IMR-90 (cell line): ENCODE data around the gene GALK1. TPM values are rescaled to one million over a fixed set of nuclear protein-coding genes. Genes with fewer than 3 reads are reported as not detected.
A peak's percentile ranks its signal among the peaks of the same experiment; 100 is the strongest.

ENCODE experiments used
- ATAC-seq: fragments of 200-7000 bp; cut with Tn5 transposase; 2 replicates; pipeline ENCODE4 v1.9.1; 2020; ENCODE audit warnings: low read depth, mild to moderate bottlenecking, moderate library complexity
- BruUV-seq: library from RNA; stranded (reverse); fragments of 400-500 nt; replicated peaks from 2 replicates; lab custom pipeline; 2021; lab: Mats Ljungman, UMichigan
- CTCF ChIA-PET: fragments of 300-600 bp; formaldehyde crosslinking; extraction: SDS; loops from one replicate; lab custom pipeline; 2021; ENCODE audit warnings: antibody characterized with exemption; lab: Yijun Ruan, JAX
- POLR2A ChIA-PET: fragments of 300-600 bp; sonication (Branson Sonifier 250); formaldehyde crosslinking; loops from one replicate; lab custom pipeline; 2022; ENCODE audit warnings: antibody characterized with exemption; ENCODE audit not compliant: unreplicated experiment; lab: Charles Lee
- DNase-seq: peaks from one replicate; pipeline ENCODE4 v3.0.0; 2013
- H2AFZ ChIP-seq: replicated peaks from 2 replicates; pipeline ENCODE3; 2013; ENCODE audit warnings: low read length, mild to moderate bottlenecking; ENCODE audit not compliant: poor library complexity
- H2AK5ac ChIP-seq: 2 replicates; pipeline ENCODE4 v1.6.1; 2013; ENCODE audit warnings: low read depth, low read length, inconsistent platforms
- H2AK9ac ChIP-seq: replicated peaks from 2 replicates; pipeline ENCODE3; 2013; ENCODE audit warnings: mild to moderate bottlenecking, low read depth, low read length, moderate library complexity; ENCODE audit not compliant: poor library complexity
- H2BK120ac ChIP-seq: 2 replicates; pipeline ENCODE4 v1.6.1; 2013; ENCODE audit warnings: low read depth, low read length, inconsistent platforms
- H2BK15ac ChIP-seq: 3 replicates; pipeline ENCODE4 v1.6.1; 2013; ENCODE audit warnings: low read depth, low read length, inconsistent platforms
- H2BK20ac ChIP-seq: 2 replicates; pipeline ENCODE4 v1.6.1; 2013; ENCODE audit warnings: low read depth, mild to moderate bottlenecking, inconsistent platforms, low read length, moderate library complexity
- H2BK5ac ChIP-seq: 2 replicates; pipeline ENCODE4 v1.6.1; 2013; ENCODE audit warnings: mild to moderate bottlenecking, low read depth, low read length, inconsistent platforms; ENCODE audit not compliant: poor library complexity, severe bottlenecking
- H3K14ac ChIP-seq: replicated peaks from 2 replicates; pipeline ENCODE4 v1.6.1; 2013; ENCODE audit warnings: low read depth, low read length, inconsistent platforms
- H3K18ac ChIP-seq: 2 replicates; pipeline ENCODE4 v1.6.1; 2013; ENCODE audit warnings: low read depth, low read length, control low read depth
- H3K23ac ChIP-seq: 2 replicates; pipeline ENCODE4 v1.6.1; 2013; ENCODE audit warnings: low read depth, low read length, inconsistent platforms
- H3K27ac ChIP-seq: 2 replicates; pipeline ENCODE4 v1.5.1; 2013; ENCODE audit warnings: mild to moderate bottlenecking, control low read depth, low read length; ENCODE audit not compliant: insufficient read depth
- H3K27me3 ChIP-seq: 2 replicates; pipeline ENCODE4 v1.6.1; 2013; ENCODE audit warnings: low read length; ENCODE audit not compliant: control insufficient read depth, insufficient read depth
- H3K36me3 ChIP-seq: 2 replicates; pipeline ENCODE4 v1.6.1; 2013; ENCODE audit warnings: low read length, mixed read lengths; ENCODE audit not compliant: control insufficient read depth, insufficient read depth
- H3K4ac ChIP-seq: 2 replicates; pipeline ENCODE4 v1.6.1; 2013; ENCODE audit warnings: low read depth, low read length, inconsistent platforms
- H3K4me1 ChIP-seq: 2 replicates; pipeline ENCODE4 v1.6.1; 2013; ENCODE audit warnings: low read length, mixed read lengths; ENCODE audit not compliant: control insufficient read depth, insufficient read depth
- H3K4me2 ChIP-seq: 2 replicates; pipeline ENCODE4 v1.6.1; 2013; ENCODE audit warnings: low read depth, mild to moderate bottlenecking, control low read depth, low read length, moderate library complexity
- H3K4me3 ChIP-seq: 2 replicates; pipeline ENCODE4 v1.5.1; 2013; ENCODE audit warnings: low read depth, mild to moderate bottlenecking, control low read depth, low read length, moderate library complexity; ENCODE audit not compliant: insufficient read depth
- H3K56ac ChIP-seq: 2 replicates; pipeline ENCODE4 v1.6.1; 2013; ENCODE audit warnings: low read length, inconsistent platforms; ENCODE audit not compliant: insufficient read depth; ENCODE audit errors: extremely low read depth
- H3K79me1 ChIP-seq, 2 experiments: 2 replicates each; pipeline ENCODE4 v1.6.1; 2013; ENCODE audit warnings: low read length in 2 of 2, inconsistent platforms in 1 of 2, low read depth in 1 of 2
- H3K9ac ChIP-seq: 2 replicates; pipeline ENCODE4 v1.6.1; 2013; ENCODE audit warnings: low read depth, low read length, control low read depth
- H3K9me1 ChIP-seq: 2 replicates; pipeline ENCODE4 v1.6.1; 2013; ENCODE audit warnings: low read length, inconsistent platforms; ENCODE audit not compliant: insufficient read depth
- H3K9me3 ChIP-seq: 2 replicates; pipeline ENCODE4 v1.6.1; 2013; ENCODE audit warnings: low read length; ENCODE audit not compliant: control insufficient read depth, insufficient read depth
- H4K20me1 ChIP-seq: 2 replicates; pipeline ENCODE4 v1.6.1; 2013; ENCODE audit warnings: low read length, inconsistent platforms; ENCODE audit not compliant: insufficient read depth
- H4K5ac ChIP-seq: 2 replicates; pipeline ENCODE4 v1.6.1; 2013; ENCODE audit warnings: mild to moderate bottlenecking, low read depth, low read length, control low read depth
- H4K8ac ChIP-seq, 2 experiments: 2 replicates each; pipeline ENCODE4 v1.6.1; 2013; ENCODE audit warnings: low read depth in 2 of 2, low read length in 2 of 2, control low read depth in 1 of 2, inconsistent platforms in 1 of 2
- H4K91ac ChIP-seq: 2 replicates; pipeline ENCODE4 v1.6.1; 2013; ENCODE audit warnings: low read depth, low read length, inconsistent platforms; ENCODE audit not compliant: insufficient read depth
- BHLHE40 ChIP-seq: fragments of 150-350 bp; IDR thresholded peaks from 2 replicates; pipeline ENCODE4 v1.6.1; 2016; ENCODE audit warnings: mild to moderate bottlenecking, low read depth, low read length
- CEBPB ChIP-seq: IDR thresholded peaks from 2 replicates; pipeline ENCODE4 v1.6.1; 2012; ENCODE audit warnings: low read depth, low read length, improper control_type of control experiment
- FOS ChIP-seq: fragments of 150-350 bp; IDR thresholded peaks from 2 replicates; pipeline ENCODE4 v1.6.1; 2016; ENCODE audit warnings: low read depth, low read length
- MAFK ChIP-seq: IDR thresholded peaks from 2 replicates; pipeline ENCODE4 v1.6.1; 2012; ENCODE audit warnings: low read depth, low read length, improper control_type of control experiment
- MAZ ChIP-seq: IDR thresholded peaks from 2 replicates; pipeline ENCODE4 v1.6.1; 2012; ENCODE audit warnings: low read depth, mild to moderate bottlenecking, low read length, improper control_type of control experiment, moderate library complexity, borderline replicate concordance
- MXI1 ChIP-seq: IDR thresholded peaks from 2 replicates; pipeline ENCODE4 v1.6.1; 2012; ENCODE audit warnings: low read depth, mild to moderate bottlenecking, low read length, moderate library complexity, borderline replicate concordance
- NFE2L2 ChIP-seq: fragments of 150-350 bp; IDR thresholded peaks from 2 replicates; pipeline ENCODE4 v1.6.1; 2016; ENCODE audit warnings: low read depth, mild to moderate bottlenecking, low read length
- POLR2A ChIP-seq: IDR thresholded peaks from 2 replicates; pipeline ENCODE4 v1.6.1; 2012; ENCODE audit warnings: mild to moderate bottlenecking, low read depth, low read length
- RCOR1 ChIP-seq: IDR thresholded peaks from 2 replicates; pipeline ENCODE4 v1.6.1; 2012; ENCODE audit warnings: mild to moderate bottlenecking, low read length, improper control_type of control experiment; ENCODE audit not compliant: insufficient replicate concordance
- RFX5 ChIP-seq: IDR thresholded peaks from 2 replicates; pipeline ENCODE4 v1.8.0; 2012; ENCODE audit warnings: low read depth, mild to moderate bottlenecking, low read length, moderate library complexity
- SMC3 ChIP-seq: fragments of 150-350 bp; IDR thresholded peaks from 2 replicates; pipeline ENCODE4 v1.6.1; 2016; ENCODE audit warnings: low read depth, mild to moderate bottlenecking, antibody characterized with exemption, low read length, moderate library complexity
- WGBS, 2 experiments: methylation state at CpG; one replicate each; pipeline versions ENCODE4 v1.1.5 to v1.1.7; 2013; ENCODE audit warnings: missing lambda C conversion rate in 2 of 2; ENCODE audit not compliant: insufficient read length in 1 of 2; ENCODE audit errors: extremely low coverage in 2 of 2; 5-methylcytosine and 5-hydroxymethylcytosine counted together
- dilution Hi-C: fragments of 300-500 bp; cut with HindIII; formaldehyde crosslinking; loops from one replicate; pipeline ENCODE4 v1.14.3; 2018; ENCODE audit warnings: low sequenced_read_pairs; ENCODE audit not compliant: unreplicated experiment
- in situ Hi-C: fragments of 300-500 bp; cut with MboI; formaldehyde crosslinking; loops from 3 replicates; pipeline ENCODE4 v1.14.3; 2019; ENCODE audit warnings: low sequenced_read_pairs, inconsistent platforms, mixed read lengths
- intact Hi-C: fragments of 100-400 bp; cut with micrococcal nuclease; formaldehyde crosslinking; loops from 2 replicates; pipeline ENCODE4 v1.10.0; 2022
- polyA plus RNA-seq, 3 experiments: library from polyadenylated mRNA; depleted of rRNA; stranded (reverse); fragments of >200 nt; gene quantifications; 2 replicates each; pipeline ENCODE4 v1.2.3, GENCODE V29; 2012; ENCODE audit warnings: low replicate concordance in 1 of 3
- total RNA-seq: library from RNA; depleted of rRNA; stranded (reverse); fragments of >200 nt; gene quantifications from 2 replicates; pipeline ENCODE4 v1.2.3, GENCODE V29; 2012
- TF ChIP-seq, protein P1 (sequence below): fragments of 150-350 bp; IDR thresholded peaks from 2 replicates; pipeline ENCODE4 v1.6.1; 2017; ENCODE audit warnings: mild to moderate bottlenecking, antibody characterized with exemption, low read length, low read depth
- TF ChIP-seq, protein P2 (sequence below): conservative IDR thresholded peaks from 2 replicates; pipeline ENCODE4 v1.5.1; 2012; ENCODE audit warnings: mild to moderate bottlenecking, low read depth, low read length, improper control_type of control experiment
- TF ChIP-seq, protein P3 (sequence below): fragments of 150-350 bp; IDR thresholded peaks from 2 replicates; pipeline ENCODE4 v1.6.1; 2016; ENCODE audit warnings: low read depth, mild to moderate bottlenecking, low read length, moderate library complexity, borderline replicate concordance

The GALK1 gene
- total and polyA plus RNA-seq, 2 of the 4 experiments (the other 2 are of a cell fraction), result 19.9 to 21.9 TPM

DNA sequence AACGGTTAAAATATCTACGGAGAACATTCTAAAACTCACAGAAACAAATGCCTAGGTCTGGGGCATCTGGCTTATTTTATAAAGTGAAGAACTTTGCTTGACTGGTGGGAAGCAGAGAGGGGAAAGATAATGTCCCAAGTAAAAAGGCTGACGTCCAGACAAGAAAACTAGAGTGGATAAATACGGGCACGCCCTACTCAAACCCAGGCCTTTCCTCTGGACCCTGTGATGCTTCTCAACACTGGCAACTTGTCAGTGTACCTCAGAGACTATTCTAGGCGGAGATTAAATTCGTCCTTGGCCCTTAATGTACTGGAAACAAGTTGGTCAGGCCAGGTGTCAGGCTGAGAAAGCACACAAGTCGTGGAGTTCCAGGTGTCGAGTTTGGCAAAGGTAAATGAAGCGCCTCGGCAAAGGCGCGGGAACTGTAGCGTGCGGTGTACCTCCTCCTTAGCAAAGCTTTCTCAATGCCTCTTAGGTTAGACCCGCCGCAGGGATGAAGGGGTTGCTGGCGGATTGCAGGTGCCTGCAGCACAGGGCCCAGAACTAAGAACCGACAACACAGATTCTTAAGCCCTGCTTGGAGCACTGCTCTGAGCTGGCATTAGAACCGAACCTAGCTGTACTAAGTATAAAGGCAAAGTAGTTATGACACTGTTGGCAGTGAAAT lies 18.9 kb upstream of the GALK1 start:
- Histone ChIP-seq H3K9me3 (no peaks in the 10 kb centered on the region), H3K4me1 (peaks cover 16% of the 10 kb centered on the region), H4K8ac (peak overlapping the region; percentile 92 to 99), H2BK120ac (peak overlapping the region; percentile 85), H3K4me2 (peak overlapping the region; percentile 82), H3K4ac (peak overlapping the region; percentile 92), H2BK20ac (peak overlapping the region; percentile 58), H3K23ac (peak overlapping the region; percentile 94), H4K20me1 (peaks cover 7% of the 10 kb centered on the region), H3K18ac (peak overlapping the region; percentile 30), H3K9me1 (peaks cover 12% of the 10 kb centered on the region), H3K27me3 (no peaks in the 10 kb centered on the region), H2AFZ (peak overlapping the region; percentile 98), H3K56ac (peak overlapping the region; percentile 64), H3K27ac (peak overlapping the region; percentile 87), H4K5ac (peak overlapping the region; percentile 84), H4K91ac (peak overlapping the region; percentile 97), H3K79me1 (peaks cover 16 to 36% of the 10 kb centered on the region in 2 experiments), H2AK5ac (peak overlapping the region; percentile 91), H3K36me3 (peaks cover under 1% of the 10 kb centered on the region; the same call in 1 of the 2 replicates), H3K14ac (peak overlapping the region; percentile 98), H3K4me3 (peak overlapping the region; percentile 36), H2BK5ac (peak overlapping the region; percentile 87), H3K9ac (peak overlapping the region; percentile 79), H2AK9ac (peak overlapping the region; percentile 99), H2BK15ac (peak overlapping the region; percentile 85)
- in situ Hi-C loops (no loop called here), dilution Hi-C loops (no loop called here), intact Hi-C loops (loop anchor here (5.0 to 10.0 kb wide), 2 partner anchors 43 to 91 kb away; partner anchors contain the start of gene TRIM47)
- DNase-seq, result no peak
- 58% methylated on average over 8 of the region's 20 CpGs; no CpG with 5 or more reads in 1 of the 2 experiments for WGBS, 2 experiments
- POLR2A ChIA-PET, result interaction anchor here (0.6 kb wide), 1 partner anchor 13 kb away, joined by 3 read pairs; no protein-coding TSS in a partner anchor
- CTCF ChIA-PET, result interaction anchor here (0.5 to 1.8 kb wide), 9 partner anchors 11 to 112 kb away, joined by 3 to 7 read pairs (median 4); partner anchors contain the start of genes TRIM65 and WBP2
- no TSS peak for BruUV-seq
- ATAC-seq, result no peak
- no peak for TF ChIP-seq MAZ
- TF ChIP-seq MAFK, result no peak
- no peak for TF ChIP-seq FOS
- no peak for TF ChIP-seq RCOR1
- TF ChIP-seq, protein P1, sequence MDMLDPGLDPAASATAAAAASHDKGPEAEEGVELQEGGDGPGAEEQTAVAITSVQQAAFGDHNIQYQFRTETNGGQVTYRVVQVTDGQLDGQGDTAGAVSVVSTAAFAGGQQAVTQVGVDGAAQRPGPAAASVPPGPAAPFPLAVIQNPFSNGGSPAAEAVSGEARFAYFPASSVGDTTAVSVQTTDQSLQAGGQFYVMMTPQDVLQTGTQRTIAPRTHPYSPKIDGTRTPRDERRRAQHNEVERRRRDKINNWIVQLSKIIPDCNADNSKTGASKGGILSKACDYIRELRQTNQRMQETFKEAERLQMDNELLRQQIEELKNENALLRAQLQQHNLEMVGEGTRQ, result no peak
- TF ChIP-seq, protein P2, sequence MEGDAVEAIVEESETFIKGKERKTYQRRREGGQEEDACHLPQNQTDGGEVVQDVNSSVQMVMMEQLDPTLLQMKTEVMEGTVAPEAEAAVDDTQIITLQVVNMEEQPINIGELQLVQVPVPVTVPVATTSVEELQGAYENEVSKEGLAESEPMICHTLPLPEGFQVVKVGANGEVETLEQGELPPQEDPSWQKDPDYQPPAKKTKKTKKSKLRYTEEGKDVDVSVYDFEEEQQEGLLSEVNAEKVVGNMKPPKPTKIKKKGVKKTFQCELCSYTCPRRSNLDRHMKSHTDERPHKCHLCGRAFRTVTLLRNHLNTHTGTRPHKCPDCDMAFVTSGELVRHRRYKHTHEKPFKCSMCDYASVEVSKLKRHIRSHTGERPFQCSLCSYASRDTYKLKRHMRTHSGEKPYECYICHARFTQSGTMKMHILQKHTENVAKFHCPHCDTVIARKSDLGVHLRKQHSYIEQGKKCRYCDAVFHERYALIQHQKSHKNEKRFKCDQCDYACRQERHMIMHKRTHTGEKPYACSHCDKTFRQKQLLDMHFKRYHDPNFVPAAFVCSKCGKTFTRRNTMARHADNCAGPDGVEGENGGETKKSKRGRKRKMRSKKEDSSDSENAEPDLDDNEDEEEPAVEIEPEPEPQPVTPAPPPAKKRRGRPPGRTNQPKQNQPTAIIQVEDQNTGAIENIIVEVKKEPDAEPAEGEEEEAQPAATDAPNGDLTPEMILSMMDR, result no peak
- no peak for TF ChIP-seq NFE2L2
- TF ChIP-seq MXI1, result no peak
- TF ChIP-seq BHLHE40, result no peak
- no peak for TF ChIP-seq CEBPB
- TF ChIP-seq POLR2A, result no peak
- TF ChIP-seq, protein P3, sequence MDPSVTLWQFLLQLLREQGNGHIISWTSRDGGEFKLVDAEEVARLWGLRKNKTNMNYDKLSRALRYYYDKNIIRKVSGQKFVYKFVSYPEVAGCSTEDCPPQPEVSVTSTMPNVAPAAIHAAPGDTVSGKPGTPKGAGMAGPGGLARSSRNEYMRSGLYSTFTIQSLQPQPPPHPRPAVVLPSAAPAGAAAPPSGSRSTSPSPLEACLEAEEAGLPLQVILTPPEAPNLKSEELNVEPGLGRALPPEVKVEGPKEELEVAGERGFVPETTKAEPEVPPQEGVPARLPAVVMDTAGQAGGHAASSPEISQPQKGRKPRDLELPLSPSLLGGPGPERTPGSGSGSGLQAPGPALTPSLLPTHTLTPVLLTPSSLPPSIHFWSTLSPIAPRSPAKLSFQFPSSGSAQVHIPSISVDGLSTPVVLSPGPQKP, result no peak
- no peak for TF ChIP-seq SMC3
- TF ChIP-seq RFX5, result no peak
